NCI-H1436 (cell line): Measurements from ENCODE around the gene ZNF329.
"Not testable (repeated sequence)": the region's sequence is repeated elsewhere in the genome, so short reads cannot be mapped to it uniquely, and the experiment has no call there.

Experiments used
- DNase-seq: peaks from one replicate; lab custom pipeline; 2025; lab: John Stamatoyannopoulos, UW

Gene ZNF329

GRCh38 chr19:58150328-58150921 is at the start of gene ZNF329:
Gene ZNF329 (minus strand): TSS chr19:58150789. CDS start chr19:58129503, 21,286 bp downstream.
- DNase-seq: peak; percentile 74

- no peak for DNase-seq
These were observed 46.5 kb upstream of the ZNF329 start for GRCh38 chr19:58196901-58197616.

- no peak for DNase-seq
These were observed 33.2 kb upstream of the ZNF329 start for GRCh38 chr19:58183817-58184215.

GRCh38 chr19:58182989-58183816 is 32.6 kb upstream of the ZNF329 start, which contains the start of gene ZNF274:
Gene ZNF274 (plus strand): TSS chr19:58183061. CDS start chr19:58183966, 905 bp downstream.
- peak; percentile 81 for DNase-seq

GRCh38 chr19:58182577-58182988 is 32.0 kb upstream of the ZNF329 start:
- no peak for DNase-seq

- DNase-seq: peak; percentile 25
These were observed 31.4 kb upstream of the ZNF329 start for GRCh38 chr19:58181902-58182576.

- DNase-seq: no peak
These were observed 20.3 kb upstream of the ZNF329 start for GRCh38 chr19:58170860-58171259.

- DNase-seq: no peak
These were observed 16.2 kb upstream of the ZNF329 start for GRCh38 chr19:58166708-58167280.

- DNase-seq: no peak
These were observed 15.7 kb upstream of the ZNF329 start for GRCh38 chr19:58166268-58166667.

GRCh38 chr19:58157045-58157728 is 6.6 kb upstream of the ZNF329 start:
- DNase-seq: no peak

GRCh38 chr19:58154679-58155648 is 4.4 kb upstream of the ZNF329 start:
- peak; percentile 92 for DNase-seq

- DNase-seq: no peak
These were observed 3.7 kb upstream of the ZNF329 start for GRCh38 chr19:58154287-58154678.

- DNase-seq: no peak
These were observed 2.8 kb upstream of the ZNF329 start for GRCh38 chr19:58153386-58153785.

GRCh38 chr19:58147475-58147874 is 3.1 kb downstream of the ZNF329 start:
- not testable (repeated sequence) for DNase-seq

- no peak for DNase-seq
These were observed 4.7 kb downstream of the ZNF329 start for GRCh38 chr19:58145849-58146248.

GRCh38 chr19:58134244-58134643 is 16.3 kb downstream of the ZNF329 start:
- DNase-seq: no peak

GRCh38 chr19:58129284-58129683 is 21.3 kb downstream of the ZNF329 start:
- DNase-seq: no peak

GRCh38 chr19:58128041-58128685 is 22.4 kb downstream of the ZNF329 start:
- DNase-seq: no peak

- no peak for DNase-seq
These were observed 27.2 kb downstream of the ZNF329 start for GRCh38 chr19:58123354-58123753.
